Measurements from ENCODE around the gene PPP1R13B.

PPP1R13B gene

GRCh38 chr14:103727313-103727980, 119.9 kb downstream of the PPP1R13B start:
- no peak for DNase-seq

GRCh38 chr14:103726474-103726873, 120.9 kb downstream of the PPP1R13B start:
- no peak for DNase-seq

GRCh38 chr14:103725739-103726395, 121.5 kb downstream of the PPP1R13B start:
- no peak for DNase-seq

GRCh38 chr14:103725001-103725682, 122.2 kb downstream of the PPP1R13B start:
- DNase-seq = no peak

GRCh38 chr14:103724116-103724515, 123.3 kb downstream of the PPP1R13B start:
- DNase-seq = no peak

DNA sequence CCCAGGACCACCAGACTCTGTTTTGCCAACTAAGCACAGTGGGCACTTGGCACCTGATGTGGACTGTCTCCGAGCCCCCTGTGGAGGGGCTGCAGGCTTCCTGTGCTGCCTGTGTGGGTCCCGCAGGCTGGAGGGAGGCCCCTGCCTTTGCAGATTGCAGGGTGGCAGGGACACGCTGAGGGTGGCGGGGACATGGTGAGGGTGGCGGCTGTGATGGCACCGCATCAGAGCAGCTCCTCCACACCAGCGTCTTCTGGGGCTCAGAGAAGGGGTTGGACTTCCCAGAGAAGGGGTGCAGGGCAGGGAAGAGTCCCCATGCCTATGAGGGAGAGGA, 123.7 kb downstream of the PPP1R13B start:
- DNase-seq = no peak

- no peak for DNase-seq
These were observed 125.8 kb downstream of the PPP1R13B start for GRCh38 chr14:103721334-103722120.

GRCh38 chr14:103719751-103720150, 127.6 kb downstream of the PPP1R13B start:
- DNase-seq = no peak

DNA sequence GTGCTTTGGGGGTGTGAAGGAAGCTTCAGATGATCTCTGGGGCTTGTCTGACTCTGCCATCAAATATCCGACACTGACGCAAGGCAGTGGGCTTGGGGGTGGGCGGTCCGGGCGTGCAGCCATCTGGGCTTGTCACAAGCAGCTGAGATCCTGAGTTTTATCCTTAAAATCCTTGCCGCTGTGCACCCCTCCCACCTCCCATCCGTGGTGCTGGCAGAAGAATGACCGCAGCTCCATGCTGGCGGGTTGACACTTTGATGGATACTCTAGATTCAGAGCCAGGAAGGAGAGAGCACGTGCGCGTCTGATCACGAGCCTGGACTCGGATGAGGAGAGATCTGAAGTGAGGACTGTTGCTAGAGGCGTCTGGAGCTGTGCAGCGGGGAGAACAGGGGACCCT, 128.8 kb downstream of the PPP1R13B start:
- no peak for DNase-seq

DNA sequence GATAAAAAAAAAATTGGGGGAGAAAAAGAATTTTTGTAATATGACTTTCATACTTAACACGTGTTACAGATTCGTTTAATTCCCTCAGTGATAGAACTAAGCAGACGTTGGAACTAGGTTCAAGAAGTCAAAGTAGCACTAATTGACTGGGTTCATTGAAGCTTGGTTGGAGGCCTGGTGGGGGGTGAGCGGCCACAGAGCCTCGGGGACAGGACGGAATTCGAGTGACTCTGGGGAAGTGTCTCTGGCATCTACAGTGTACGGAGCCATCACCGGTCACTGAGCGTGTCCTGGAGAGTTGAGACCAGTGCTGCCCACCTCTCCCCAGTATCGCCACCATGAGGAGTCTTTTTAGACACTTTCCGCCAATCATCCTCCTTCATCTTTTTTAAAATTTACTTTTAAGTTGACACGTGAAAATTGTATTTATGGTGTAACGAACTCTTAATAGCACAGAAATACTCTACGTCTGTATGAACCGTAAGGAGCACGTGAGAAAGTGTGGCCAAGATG, 130.4 kb downstream of the PPP1R13B start:
- DNase-seq = no peak

DNA sequence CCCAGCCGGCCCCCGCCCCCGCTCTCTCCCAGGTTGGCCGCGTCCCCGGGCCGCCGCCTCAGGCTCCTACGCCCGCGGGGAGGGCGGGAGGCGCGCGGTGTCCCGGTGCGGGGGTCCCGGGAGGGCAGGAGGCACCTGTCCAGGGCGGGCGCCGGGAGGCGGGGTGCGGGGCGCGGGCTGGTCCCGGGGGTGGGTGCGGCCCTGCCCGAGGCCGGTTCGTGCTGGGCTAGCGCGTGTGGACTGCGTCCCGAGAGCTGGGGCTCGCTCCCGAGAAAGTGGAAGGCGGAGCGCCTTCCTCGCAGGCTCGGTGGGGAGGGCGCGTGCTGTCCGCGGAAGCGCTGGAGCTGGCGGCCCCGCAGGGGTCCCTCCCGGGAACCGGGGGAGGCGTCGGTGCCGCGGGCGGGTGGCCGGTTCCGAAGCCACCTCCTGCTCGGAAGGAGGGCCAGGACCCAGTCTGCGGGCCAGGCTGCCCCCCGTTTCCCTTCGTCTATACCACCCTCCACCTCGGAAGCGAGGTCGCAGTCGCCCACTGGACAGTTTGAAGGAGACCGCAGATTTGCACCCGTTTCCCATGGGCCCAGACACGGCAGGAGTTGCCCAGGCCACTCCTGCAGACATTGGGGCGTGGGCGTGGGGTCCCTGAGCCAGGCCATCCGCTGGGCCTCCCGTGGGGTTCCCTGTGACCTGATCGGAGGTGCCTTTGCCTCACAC, 131.1 kb downstream of the PPP1R13B start:
- peak in 1 of 2 donors; percentile 9 for DNase-seq

- peak; percentile 99 to 100 for DNase-seq
These were observed 132.0 kb downstream of the PPP1R13B start, which contains the start of the genes XRCC3 and ZFYVE21 for GRCh38 chr14:103715052-103716000. Gene XRCC3 (minus strand): TSS chr14:103715451. CDS start chr14:103711087, 4,364 bp downstream. Gene ZFYVE21 (plus strand): TSS chr14:103715810. CDS start chr14:103715842, 32 bp downstream.

GRCh38 chr14:103714063-103714724, 133.2 kb downstream of the PPP1R13B start:
- DNase-seq = no peak

DNA sequence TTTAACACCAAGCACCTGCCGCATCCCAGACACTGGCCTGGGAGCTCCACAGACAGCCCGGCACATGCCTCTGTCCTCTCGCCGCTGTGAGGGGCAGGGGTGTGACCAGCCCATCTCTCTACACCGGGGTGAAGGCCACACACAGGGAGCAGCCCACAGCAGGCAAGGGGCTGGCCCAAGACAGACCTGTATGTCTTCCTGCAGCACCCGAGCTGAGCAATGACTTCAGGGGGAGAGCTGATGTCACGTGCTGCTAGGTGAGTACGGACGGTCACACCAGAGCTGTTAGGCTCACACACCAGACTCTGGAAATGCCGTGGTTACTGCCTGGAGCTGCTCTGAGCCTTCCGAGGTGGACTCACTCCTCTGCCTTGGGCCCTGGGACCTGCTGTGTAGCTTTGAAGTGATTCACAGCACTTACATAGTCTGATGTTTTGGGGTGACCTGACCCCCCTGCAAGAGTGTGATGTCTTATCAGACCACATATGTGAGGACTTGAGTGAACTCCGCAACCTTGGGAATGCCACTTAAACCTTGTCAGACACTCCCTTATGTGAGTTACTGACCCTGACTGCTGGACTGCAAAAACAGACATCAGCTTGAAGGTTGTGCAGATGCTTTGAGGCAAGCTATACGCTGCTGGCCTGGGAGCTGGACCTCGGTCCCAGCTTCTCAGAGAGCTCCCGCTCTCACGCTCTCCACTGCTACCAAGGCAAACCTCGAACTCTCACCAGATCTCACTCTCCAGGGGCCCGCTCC, 133.9 kb downstream of the PPP1R13B start:
- DNase-seq = no peak

GRCh38 chr14:103712633-103713247, 134.6 kb downstream of the PPP1R13B start:
- no peak for DNase-seq

DNA sequence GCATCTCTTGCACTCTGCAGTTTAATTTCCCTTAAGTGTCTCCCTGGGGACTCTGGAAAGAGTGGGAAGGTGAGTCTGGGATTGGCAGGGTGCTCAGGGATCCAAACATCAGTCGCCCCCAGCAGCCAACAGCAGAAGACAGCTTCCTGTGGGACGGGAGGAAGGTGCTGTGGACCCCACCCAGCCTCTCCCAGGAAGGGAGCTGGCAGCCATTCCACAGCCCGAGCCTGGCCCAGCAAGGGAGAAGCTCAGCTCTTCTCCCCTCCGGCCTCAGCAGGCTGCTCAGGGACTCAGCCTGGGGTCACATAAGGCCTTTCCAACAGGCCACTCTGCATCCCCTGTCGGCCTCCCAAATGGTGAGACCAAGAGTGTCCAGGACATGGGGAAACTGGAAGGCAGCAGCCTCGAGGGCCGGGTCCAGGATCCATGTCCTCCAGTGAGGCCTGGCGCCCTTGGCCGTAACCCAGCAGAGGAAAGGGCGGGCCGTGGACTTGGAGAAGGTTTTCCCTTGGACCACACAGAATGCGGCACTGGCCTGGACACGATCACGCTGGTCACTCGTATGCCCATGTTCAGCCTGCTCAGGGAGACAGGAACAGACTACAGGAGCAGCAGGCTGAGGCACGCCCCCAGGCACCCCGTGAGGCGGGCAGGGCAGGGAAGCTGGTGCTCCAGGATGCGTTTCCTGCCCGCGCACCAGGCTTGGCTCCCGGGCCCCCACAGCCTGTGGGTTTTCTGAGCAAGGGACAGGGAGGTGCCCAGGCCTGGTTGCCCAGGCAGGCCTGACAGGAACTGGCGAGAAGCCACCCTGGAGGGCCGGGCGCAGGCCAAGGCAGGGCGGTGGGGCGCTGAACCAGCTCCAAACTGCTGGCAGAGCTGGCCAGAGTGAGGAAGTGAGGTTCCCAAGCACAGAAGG, 135.6 kb downstream of the PPP1R13B start:
- no peak for DNase-seq

DNA sequence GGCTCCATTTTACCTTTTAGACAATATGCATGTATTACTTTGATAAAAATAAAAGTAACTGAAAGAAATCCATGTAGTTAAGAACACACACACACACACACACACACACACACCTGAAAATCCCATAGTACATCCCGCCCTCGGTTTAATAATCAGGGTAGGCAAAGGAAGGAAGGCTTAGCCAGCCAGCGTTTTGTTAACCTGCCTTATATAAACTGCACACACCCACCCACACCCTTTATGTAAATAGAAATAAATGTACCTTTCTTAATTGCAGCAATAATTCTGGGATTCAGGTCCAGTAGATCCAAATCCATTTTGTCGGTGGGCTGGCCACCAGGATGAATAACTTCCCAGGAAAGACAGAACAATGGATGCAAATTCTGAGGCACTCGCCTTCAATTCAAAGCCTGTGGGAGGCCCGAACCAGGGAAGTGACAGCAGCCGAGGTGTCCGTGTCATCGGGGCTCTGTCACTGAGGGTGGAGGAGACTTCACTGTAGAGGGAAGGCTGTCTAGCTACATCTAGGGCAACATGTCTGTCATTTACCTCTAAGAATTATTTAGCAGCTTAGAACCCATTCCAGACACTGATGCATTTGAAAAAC, 136.5 kb downstream of the PPP1R13B start:
- DNase-seq = no peak

DNA sequence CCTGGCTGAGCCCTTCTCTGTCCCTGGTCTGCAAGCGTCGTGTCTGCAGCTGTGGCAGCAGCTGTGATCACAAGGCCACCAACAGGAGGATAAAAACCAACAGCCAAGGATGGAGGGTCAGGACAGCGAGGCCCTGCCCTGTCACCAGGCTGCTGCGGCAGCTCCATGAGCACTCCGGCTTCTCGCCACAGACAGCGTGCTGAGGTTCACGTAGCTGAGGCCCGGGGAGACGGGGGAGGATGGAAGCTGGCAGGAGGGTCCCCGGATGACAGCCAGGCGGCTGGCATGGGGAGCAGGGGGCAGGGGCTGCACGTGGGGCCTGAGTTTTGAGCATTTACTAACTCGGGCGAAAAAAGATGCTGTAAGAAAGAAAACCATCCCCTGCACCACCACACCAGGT, 137.6 kb downstream of the PPP1R13B start:
- no peak for DNase-seq
